G401 (cell line): Measurements from ENCODE around the gene KCNK16. TPM values are rescaled to one million over a fixed set of nuclear protein-coding genes. Genes with fewer than 3 reads are reported as not detected.
"Not testable (repeated sequence)": the region's sequence is repeated elsewhere in the genome, so short reads cannot be mapped to it uniquely, and the experiment has no call there.

Experiments used
- DNase-seq: peaks from one replicate; pipeline ENCODE4 v3.0.0-alpha.2; 2015; ENCODE audit warnings: low spot score
- in situ Hi-C: cut with HindIII; loops from 2 replicates; pipeline ENCODE4 v1.10.0; 2016; ENCODE audit warnings: low sequenced_read_pairs, mixed read lengths
- total RNA-seq: library from RNA; depleted of rRNA; stranded (reverse); fragments of >200 nt; shearing (Covaris generic); gene quantifications from 2 replicates; pipeline ENCODE4 v1.2.3, GENCODE V29; 2014; rRNA removed

KCNK16 gene
- total RNA-seq, 1 experiment from 2014 or later = not detected

DNA sequence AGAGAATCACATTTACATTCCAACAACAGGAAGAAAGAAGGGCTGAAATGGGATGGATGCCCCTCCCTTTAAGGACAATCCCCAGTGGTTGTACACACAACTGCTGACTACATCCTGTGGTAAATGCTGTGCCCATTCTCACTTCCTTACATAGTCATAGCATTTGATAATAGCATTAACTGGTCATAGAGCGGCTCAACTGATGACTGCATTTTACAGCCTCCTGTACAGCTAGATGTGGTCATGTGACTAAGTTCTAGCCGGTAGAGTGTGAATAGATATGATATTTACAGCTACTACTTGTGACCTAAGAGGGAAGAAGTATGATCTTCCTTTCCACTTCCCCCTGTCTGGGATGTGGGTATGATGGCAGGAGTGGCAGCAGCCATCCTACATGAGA is 33.0 kb downstream of the KCNK16 start:
- in situ Hi-C loops = no loop called here
- DNase-seq = no peak

DNA sequence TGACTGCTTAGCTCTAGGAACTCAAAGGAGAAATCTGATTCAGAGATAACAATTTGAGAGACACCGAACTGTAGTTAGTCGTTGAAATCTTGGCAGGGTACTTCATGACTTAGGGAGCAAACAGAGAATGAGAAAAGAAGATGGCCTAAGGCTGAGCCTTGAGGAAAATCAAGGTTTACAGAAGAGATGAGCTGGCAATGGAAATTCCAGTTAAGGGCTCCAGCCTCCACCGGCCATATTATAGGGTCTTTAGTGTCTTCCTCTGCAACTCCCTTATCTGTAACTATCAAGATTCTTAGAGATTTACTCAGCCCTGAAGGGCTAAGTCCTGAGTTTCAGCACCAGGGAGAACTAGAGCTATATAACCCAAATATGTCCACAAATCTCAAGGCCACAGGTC is 34.9 kb downstream of the KCNK16 start:
- in situ Hi-C loops = no loop called here
- no peak for DNase-seq

DNA sequence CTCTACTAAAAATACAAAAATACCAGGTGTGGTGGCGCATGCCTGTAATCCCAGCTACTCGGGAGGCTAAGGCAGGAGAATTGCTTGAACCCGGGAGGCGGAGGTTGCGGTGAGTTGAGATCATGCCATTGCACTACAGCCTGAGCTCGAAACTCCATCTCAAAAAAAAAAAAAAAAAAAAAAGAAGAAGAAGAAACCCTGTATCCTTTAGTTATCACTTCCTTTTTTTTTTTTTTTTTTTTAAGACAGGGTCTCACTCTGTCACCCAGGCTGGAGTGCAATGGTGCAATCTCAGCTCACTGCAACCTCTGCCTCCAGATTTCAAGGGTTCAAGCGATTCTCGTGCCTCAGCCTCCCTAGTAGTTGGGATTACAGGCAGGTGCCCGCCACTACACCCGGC is 35.9 kb downstream of the KCNK16 start:
- DNase-seq, in situ Hi-C loops: not testable (repeated sequence)

DNA sequence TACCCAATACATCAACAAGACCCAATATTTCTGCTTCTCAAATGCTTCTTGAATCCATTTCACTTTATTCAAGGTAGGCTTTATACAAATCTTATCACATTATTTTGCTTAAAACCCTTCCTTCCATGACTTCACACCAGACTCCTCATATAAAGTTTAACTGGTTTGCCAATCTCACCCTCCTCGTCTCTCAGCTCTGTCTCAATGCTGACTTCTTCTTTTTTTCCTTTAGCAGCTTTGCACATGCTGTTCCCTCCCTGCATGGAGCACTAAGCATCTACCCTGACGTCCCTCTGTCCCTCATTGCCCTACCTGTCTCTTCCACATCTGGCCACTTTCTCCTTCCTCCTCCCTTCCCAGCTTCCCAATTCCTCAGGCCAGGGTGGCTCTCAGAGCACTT is 39.7 kb downstream of the KCNK16 start:
- DNase-seq = no peak
- in situ Hi-C loops = no loop called here

DNA sequence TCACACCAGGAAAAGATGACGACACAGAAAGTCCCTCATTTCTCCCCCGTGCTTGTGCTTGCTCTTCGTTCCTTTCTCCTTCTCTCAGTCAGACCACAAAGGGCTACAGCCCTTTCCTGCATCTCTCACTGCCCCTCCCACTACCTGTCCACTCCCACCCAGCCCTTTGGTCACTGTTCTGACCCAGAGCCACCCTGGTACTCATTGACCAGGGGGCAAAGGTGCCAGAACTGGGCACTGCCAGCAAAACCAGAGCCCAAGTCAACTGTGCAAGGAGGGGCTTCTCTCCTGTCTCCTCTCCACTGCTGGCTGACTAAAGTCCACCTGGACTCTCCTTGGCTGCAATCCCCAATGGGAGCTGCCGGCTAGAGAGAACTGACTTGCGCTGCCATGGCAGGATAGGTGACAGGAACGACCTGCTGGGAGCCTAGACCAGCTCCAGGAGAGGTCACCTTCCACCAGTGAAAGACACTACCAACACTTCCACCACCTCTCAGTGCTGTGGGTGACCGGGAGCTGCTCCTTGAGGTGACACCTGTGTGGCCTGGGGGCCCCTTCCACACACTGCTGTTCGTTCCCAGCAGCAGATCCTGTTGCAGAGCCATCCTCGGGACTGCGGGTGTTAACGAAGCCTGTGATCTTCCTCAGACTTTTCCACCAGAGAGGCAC is 41.1 kb downstream of the KCNK16 start:
- no peak for DNase-seq
- in situ Hi-C loops = no loop called here

DNA sequence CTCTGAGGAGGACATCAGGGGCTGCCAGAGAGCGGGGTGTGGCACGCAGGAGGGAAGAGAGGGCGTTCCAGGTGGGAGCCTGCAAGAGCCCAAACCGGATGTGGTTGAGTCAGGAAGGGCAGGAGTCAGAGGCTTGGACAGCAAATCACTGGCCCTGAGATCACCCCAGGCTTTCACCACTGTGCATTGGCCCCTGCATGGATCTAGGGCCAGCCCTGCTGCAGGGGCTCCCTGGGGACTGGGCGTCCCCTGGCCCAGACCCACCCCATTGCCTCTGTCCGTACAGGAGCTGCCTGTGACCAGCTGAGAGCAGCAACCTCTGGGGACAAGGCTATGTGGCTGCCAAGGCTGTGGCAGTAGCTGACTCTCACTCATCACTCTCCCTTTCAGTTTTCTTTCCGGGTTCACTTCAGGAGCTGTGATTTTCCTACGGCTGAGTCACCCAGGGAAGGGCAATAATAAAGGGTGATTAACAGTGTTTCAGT is 42.2 kb downstream of the KCNK16 start:
- no peak for DNase-seq
- in situ Hi-C loops = no loop called here

DNA sequence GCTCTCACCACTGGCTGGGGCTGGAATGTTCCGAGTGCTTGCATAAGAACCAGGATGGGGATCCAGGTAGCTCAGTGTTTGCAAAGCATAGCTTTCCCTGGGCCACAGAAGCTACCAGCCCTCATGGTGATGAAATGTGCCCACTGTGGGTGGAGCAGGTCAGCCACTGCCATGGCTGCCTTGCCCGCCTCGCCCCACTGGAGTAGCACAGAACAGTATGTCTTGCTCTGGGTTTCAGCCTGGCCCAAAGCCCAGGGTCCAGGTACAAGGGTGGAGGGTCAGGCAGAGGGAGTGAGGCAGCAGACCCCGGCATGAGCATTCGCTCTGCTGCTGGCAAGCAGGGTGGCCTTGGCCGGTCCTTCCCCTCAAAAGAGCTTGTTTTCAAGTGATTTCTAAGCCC is 43.0 kb downstream of the KCNK16 start:
- DNase-seq = no peak
- in situ Hi-C loops = no loop called here

DNA sequence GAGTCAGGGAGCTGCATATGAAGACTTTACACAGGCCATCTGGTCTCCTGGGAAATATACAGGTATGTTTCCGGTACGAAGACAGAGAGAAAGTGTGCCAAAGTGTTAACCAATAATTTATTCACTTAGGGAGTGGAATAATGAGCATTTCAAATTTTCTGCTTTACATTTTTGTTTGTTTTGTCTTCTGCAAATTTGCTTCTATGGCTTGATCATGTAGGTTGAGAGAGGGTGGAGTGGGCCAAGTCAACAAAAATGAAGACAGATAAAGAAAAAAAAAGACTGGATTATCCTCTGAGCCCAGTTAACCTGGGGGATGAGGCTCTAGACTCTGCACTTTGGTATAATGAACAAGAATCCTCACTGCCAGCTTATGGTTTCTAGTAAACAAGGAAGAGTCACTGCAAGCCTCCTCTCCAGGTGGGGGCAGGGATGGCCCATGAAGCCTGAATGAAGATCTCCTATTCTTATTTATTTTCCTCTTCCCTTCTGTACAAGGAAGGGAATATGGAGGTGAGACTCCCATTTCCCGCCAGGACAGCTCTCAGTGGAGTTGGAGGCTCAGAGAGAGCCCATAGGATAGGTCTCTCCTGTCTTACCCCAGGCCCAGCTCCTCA is 46.0 kb downstream of the KCNK16 start:
- in situ Hi-C loops = no loop called here
- no peak for DNase-seq

DNA sequence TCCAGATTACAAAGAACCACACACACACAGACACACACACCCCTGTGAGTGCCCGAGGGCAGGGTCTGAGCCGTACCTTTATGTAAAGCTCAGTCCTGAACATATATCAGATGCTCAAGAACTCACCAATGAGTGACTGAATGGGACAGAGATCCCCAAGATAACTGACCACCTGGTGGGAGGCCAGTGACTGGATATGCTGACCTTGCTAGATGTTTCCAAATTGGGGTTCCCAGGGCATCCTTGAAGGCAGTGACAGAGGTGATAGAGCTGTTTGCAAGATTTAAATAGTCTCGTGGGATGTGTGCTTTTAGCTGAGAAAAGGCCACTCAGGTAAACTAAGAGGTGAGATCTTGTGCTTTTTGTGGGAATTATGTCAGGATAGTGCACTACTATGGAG is 47.6 kb downstream of the KCNK16 start:
- in situ Hi-C loops = no loop called here
- DNase-seq = no peak

DNA sequence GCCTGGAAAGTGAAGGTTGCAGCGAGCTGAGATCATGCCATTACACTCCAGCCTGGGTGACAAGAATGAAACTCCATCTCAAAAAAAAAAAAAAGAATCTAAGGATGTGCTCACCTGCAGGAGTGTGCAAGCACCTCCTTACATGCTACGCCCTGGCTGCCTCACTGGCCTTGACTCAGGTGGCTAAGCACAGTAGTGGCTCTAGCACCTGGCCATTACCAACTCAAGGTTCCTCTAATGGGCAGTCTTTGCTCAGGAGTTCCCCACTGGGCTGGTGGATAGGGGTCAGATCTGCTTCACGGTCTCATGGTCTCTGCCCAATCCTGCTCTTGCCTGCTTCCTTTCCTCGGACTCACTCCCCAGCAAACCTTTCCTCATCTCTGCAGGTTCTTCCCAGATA is 48.0 kb downstream of the KCNK16 start:
- no peak for DNase-seq
- in situ Hi-C loops = no loop called here

DNA sequence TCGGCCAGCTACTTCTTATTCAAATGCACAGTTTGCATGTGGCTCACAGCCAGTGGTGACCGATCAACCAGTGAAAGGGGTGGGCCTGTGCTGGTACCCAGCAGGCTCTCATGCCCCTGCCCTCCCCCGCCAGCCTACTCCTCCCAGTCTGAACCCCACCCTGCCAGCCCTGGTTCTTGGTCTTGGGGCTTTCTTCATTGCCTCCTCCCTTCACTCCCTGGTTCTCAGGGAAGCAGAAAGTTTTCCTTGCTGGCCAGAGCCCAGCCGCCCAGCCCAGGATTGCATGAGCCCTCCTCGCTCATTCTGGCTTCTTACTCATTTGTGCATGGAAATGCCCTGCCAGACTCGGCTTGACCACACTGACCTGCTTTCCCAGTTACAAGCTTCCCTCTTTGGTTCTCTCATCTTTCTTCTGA is 49.1 kb downstream of the KCNK16 start:
- in situ Hi-C loops = no loop called here
- no peak for DNase-seq

DNA sequence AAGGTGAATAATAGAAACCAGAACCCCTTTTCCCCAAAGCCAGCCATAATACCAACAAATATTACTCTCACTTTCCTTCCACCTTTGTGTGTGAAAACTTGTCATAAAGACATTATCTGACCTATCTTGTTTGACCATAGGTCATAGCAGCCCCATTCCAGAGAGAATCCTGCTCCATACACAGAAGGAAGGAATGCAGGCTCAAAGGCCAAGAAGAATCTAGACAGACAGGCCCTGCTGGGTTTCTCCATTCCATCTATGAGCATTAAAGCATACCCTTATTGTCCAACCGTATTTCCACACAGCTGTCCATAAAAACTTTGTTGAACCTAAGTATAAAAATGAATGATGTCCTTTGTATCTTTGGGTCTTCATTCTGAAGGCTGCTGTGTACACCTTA is 52.5 kb downstream of the KCNK16 start:
- no peak for DNase-seq
- in situ Hi-C loops = no loop called here

DNA sequence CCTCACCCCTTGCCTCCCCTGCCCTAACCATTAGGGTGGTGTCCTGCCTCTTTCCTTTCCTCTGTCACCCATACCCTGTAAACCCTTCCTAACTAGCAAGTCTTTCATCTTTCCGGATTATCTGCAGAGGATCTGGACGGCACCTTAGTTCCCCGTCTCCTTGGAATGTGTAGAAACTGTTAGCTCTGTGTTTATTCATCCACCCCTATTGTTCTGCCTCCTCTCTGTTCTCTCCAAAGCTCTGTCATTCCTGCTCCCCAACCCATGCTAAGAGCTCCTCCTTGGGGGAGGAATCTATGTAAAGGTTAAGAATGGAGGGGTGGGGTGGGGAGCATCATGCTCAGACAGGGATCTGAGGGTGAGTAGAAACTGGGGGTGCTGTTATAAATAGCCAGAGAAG is 53.8 kb downstream of the KCNK16 start:
- no peak for DNase-seq
- in situ Hi-C loops = no loop called here

DNA sequence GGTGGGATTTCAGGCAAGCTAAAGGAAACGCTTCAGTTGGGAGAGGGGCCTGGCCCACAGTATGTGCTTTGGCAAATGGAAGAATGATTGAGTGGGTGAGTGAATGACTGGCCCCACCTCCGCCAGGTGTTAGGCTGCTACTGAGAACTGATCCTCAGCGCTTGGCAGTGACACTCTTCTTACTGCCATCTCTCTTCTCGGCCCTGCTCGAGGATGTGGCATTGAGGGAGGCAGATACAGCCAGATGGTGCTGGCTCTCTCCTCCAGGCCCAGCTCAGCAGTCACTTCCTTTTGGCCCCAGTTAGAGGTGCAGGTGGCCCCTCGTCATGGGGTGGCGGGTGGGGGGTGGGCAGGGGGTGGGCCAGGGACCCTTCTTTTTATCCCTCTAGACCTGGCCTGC is 54.3 kb downstream of the KCNK16 start:
- in situ Hi-C loops = no loop called here
- DNase-seq = no peak

DNA sequence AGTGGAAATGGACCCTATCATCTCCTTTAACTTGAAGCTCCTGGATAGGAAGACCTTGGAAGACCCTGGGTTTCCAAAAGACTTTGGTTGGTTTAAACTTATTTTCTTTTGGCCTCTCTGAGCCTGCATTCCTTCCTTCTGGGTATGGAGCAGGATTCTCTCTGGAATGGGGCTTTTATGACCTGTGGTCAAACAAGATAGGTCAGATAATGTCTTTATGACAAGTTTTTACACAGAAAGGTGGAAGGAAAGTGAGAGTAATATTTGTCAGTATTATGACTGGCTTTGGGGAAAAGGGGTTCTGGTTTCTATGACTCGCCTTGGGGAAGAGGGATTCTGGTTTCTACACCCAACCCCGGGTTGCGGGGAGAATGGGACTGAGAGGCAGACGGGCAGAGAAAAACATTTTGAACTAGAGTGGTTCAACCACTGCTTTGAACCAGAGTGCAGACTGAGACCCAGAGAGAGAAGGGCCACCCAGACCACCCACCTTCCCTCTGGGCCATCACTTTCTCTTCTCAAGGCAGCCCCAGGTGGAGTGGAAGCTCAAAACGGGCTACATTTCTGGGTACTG is 55.6 kb downstream of the KCNK16 start:
- in situ Hi-C loops = no loop called here
- DNase-seq = no peak

DNA sequence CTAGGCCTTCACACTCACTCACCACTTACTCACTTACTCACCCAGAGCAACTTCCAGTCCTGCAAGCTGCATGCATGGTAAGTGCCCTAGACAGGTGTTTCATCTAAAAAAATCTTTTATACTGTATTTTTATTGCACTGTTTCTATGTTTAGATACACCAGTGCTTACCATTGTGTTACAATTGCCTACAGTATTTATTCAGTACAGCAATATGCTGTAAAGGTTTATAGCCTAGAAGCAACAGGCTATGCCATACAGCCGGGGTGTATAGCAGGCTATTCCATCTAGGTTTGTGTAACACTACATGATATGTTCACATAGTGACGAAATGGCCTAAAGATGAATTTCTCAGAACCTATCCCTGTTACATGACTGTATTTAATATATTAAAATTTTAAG is 56.1 kb downstream of the KCNK16 start:
- in situ Hi-C loops = no loop called here
- no peak for DNase-seq

Other genes starting within 250 kb of the KCNK16 start
- 6.8 and 24.1 TPM in 2 replicates for gene SAYSD1, start 207.5 kb downstream of the KCNK16 start, total RNA-seq
- not detected in 2 replicates for gene KCNK5, start 93.2 kb downstream of the KCNK16 start, total RNA-seq
- gene KCNK17, start 8.3 kb downstream of the KCNK16 start, total RNA-seq = not detected in 2 replicates